CD8-positive, alpha-beta memory T cell (primary cell): ENCODE measurements around the gene CISH. TPM values are rescaled to one million over a fixed set of nuclear protein-coding genes. Genes with fewer than 3 reads are reported as not detected.

Source experiments
- CTCF ChIA-PET: fragments of 350-600 bp; sonication (Branson Sonifier 250); formaldehyde crosslinking; loops from one replicate; lab custom pipeline; 2021; ENCODE audit warnings: antibody characterized with exemption; lab: Charles Lee
- POLR2A ChIA-PET: fragments of 350-600 bp; sonication (Branson Sonifier 250); formaldehyde crosslinking; loops from one replicate; lab custom pipeline; 2021; ENCODE audit warnings: antibody characterized with exemption; lab: Charles Lee
- DNase-seq, 5 donors: peaks; one replicate each; pipeline versions ENCODE4 v3.0.0 to v3.0.0-alpha.2; 2020 to 2022; ENCODE audit warnings: mixed read lengths in 1 of 5
- H3K27ac ChIP-seq: one replicate; pipeline ENCODE4 v1.7.0; 2013; ENCODE audit warnings: low read depth, mild to moderate bottlenecking, low read length, moderate library complexity
- H3K27me3 ChIP-seq: 2 replicates; pipeline ENCODE4 v1.7.0; 2013; ENCODE audit warnings: low read length, mild to moderate bottlenecking; ENCODE audit not compliant: insufficient read depth, poor library complexity, severe bottlenecking
- H3K36me3 ChIP-seq: 2 replicates; pipeline ENCODE4 v1.7.0; 2013; ENCODE audit warnings: mild to moderate bottlenecking, low read length, moderate library complexity; ENCODE audit not compliant: insufficient read depth
- H3K4me1 ChIP-seq: 2 replicates; pipeline ENCODE4 v1.7.0; 2013; ENCODE audit warnings: mild to moderate bottlenecking, low read length, moderate library complexity; ENCODE audit not compliant: insufficient read depth
- H3K4me3 ChIP-seq: 2 replicates; pipeline ENCODE4 v1.7.0; 2013; ENCODE audit warnings: mild to moderate bottlenecking, low read length
- H3K9me3 ChIP-seq: 2 replicates; pipeline ENCODE4 v1.7.0; 2013; ENCODE audit warnings: mild to moderate bottlenecking, low read length
- H3K27ac Mint-ChIP-seq, 8 donors: one replicate each; pipeline ENCODE4 v1.8.0; 2020 to 2021; ENCODE audit warnings: mixed read lengths in 8 of 8, mild to moderate bottlenecking in 6 of 8, inconsistent platforms in 3 of 8, moderate library complexity in 3 of 8
- H3K27me3 Mint-ChIP-seq, 2 donors: one replicate each; pipeline ENCODE4 v1.8.0; 2020 to 2021; ENCODE audit warnings: mixed read lengths in 2 of 2, mild to moderate bottlenecking in 1 of 2, moderate library complexity in 1 of 2
- H3K36me3 Mint-ChIP-seq, 3 donors: one replicate each; pipeline ENCODE4 v1.8.0; 2020 to 2021; ENCODE audit warnings: mixed read lengths in 3 of 3, inconsistent platforms in 1 of 3, mild to moderate bottlenecking in 1 of 3
- H3K4me1 Mint-ChIP-seq, 3 donors: one replicate each; pipeline ENCODE4 v1.8.0; 2020 to 2021; ENCODE audit warnings: mixed read lengths in 3 of 3, inconsistent platforms in 1 of 3, mild to moderate bottlenecking in 1 of 3
- H3K4me3 Mint-ChIP-seq, 7 donors: one replicate each; pipeline ENCODE4 v1.8.0; 2020 to 2021; ENCODE audit warnings: mixed read lengths in 7 of 7, mild to moderate bottlenecking in 6 of 7, moderate library complexity in 4 of 7, inconsistent platforms in 2 of 7
- H3K9me3 Mint-ChIP-seq, 5 donors: one replicate each; pipeline ENCODE4 v1.8.0; 2020 to 2022; ENCODE audit warnings: mixed read lengths in 5 of 5, mild to moderate bottlenecking in 3 of 5, moderate library complexity in 2 of 5, inconsistent platforms in 1 of 5
- polyA plus RNA-seq: library from polyadenylated mRNA; unstranded; fragments of 300-500 nt; fragmentation: Illumina TruSeq; gene quantifications from one replicate; pipeline ENCODE4 v1.2.3, GENCODE V29; 2021
- total RNA-seq, 2 experiments: library from RNA; stranded (reverse); gene quantifications; one replicate each; pipeline ENCODE4 v1.2.3, GENCODE V29; 2021

Gene CISH
- total and polyA plus RNA-seq, 3 experiments from 2014 or later = 92.8 to 222 (median 216) TPM

- H3K4me3 ChIP-seq = no peak overlapping the region
- POLR2A ChIA-PET = no interaction called here
- H3K36me3 ChIP-seq = no peaks in the 10 kb centered on the region
- H3K27me3 ChIP-seq = no peaks in the 10 kb centered on the region
- no peaks in the 10 kb centered on the region for H3K9me3 ChIP-seq
- H3K4me3 Mint-ChIP-seq = no peak overlapping the region
- no peak for DNase-seq
- no peaks in the 10 kb centered on the region for H3K9me3 Mint-ChIP-seq
- H3K27ac ChIP-seq = no peak overlapping the region
- H3K27ac Mint-ChIP-seq = peak overlapping the region in 6 of 8 donors; percentile 9 to 86 (median 52)
- peaks cover 0 to 1% (median 0%) of the 10 kb centered on the region in 3 donors for H3K36me3 Mint-ChIP-seq
- peaks cover 0 to 3% (median 0%) of the 10 kb centered on the region in 3 donors for H3K4me1 Mint-ChIP-seq
- CTCF ChIA-PET = interaction anchor here (1.0 to 15.8 kb wide), 2 partner anchors 8 to 36 kb away, joined by 3 to 277 read pairs; partner anchors contain the start of genes CISH and MAPKAPK3
- peaks cover 3% of the 10 kb centered on the region for H3K4me1 ChIP-seq
- H3K27me3 Mint-ChIP-seq = no peaks in the 10 kb centered on the region
These were observed 43.6 kb upstream of the CISH start for GRCh38 chr3:50655009-50655830.

DNA sequence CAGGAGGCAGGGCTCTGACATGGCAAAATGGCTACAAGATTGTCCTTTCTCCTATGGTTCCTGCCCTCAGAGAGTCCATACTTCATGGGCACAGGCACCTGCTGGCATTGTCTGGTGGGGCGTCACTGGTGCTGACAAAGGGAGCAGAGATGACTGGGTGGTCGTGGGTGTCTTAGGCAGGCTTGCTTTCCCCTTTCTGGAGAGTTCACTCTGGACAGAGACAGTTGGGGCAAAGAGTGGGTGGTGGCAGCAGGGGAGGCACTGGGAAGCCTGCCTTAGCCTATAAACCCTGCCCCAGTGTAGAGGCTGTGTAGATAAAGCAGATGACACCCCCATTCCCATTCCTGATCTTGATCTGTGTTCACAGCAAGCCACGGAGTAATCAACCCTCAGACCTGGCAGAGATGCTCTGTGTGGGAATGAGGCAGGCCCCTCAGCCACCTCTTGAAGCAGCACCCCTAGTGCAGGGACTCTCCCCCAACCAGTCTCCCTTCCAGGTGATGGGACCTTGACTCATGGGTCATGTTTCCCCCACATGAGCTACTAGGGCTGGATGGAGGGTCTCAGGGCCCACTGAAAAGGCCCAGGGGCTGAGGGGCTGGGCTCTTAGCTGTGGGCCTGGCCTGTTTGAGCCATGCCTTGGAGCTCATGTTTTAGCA, 42.5 kb upstream of the CISH start:
- H3K27me3 ChIP-seq = no peaks in the 10 kb centered on the region
- ChIA-PET CTCF (interaction anchor here (1.0 to 15.8 kb wide), 5 partner anchors 9 to 84 kb away, joined by 3 to 277 read pairs (median 21); partner anchors contain the start of genes CISH, HEMK1 and MAPKAPK3), POLR2A (interaction anchor here (2.0 kb wide), 1 partner anchor 38 kb away, joined by 15 read pairs; the partner anchor contains the start of gene MAPKAPK3)
- H3K4me1 Mint-ChIP-seq = peaks cover 0 to 3% (median 0%) of the 10 kb centered on the region in 3 donors
- H3K9me3 ChIP-seq = no peaks in the 10 kb centered on the region
- no peak for DNase-seq
- no peaks in the 10 kb centered on the region for H3K9me3 Mint-ChIP-seq
- no peak overlapping the region for H3K4me3 ChIP-seq
- H3K27ac Mint-ChIP-seq = peak overlapping the region in 3 of 8 donors; percentile 12 to 68 (median 17)
- H3K36me3 ChIP-seq = peaks cover under 1% of the 10 kb centered on the region
- H3K27ac ChIP-seq = no peak overlapping the region
- no peak overlapping the region for H3K4me3 Mint-ChIP-seq
- no peaks in the 10 kb centered on the region for H3K27me3 Mint-ChIP-seq
- peaks cover 3% of the 10 kb centered on the region for H3K4me1 ChIP-seq
- peaks cover 0 to 7% (median 1%) of the 10 kb centered on the region in 3 donors for H3K36me3 Mint-ChIP-seq

- Mint-ChIP-seq H3K9me3 (no peaks in the 10 kb centered on the region), H3K27ac (peak overlapping the region in 2 of 8 donors; percentile 47 to 49), H3K36me3 (peaks cover 0 to 19% (median under 1%) of the 10 kb centered on the region in 3 donors), H3K27me3 (no peaks in the 10 kb centered on the region), H3K4me3 (no peak overlapping the region), H3K4me1 (peaks cover 0 to 3% (median 0%) of the 10 kb centered on the region in 3 donors)
- Histone ChIP-seq H3K4me1 (peaks cover 3% of the 10 kb centered on the region), H3K27me3 (no peaks in the 10 kb centered on the region), H3K4me3 (no peak overlapping the region), H3K36me3 (peaks cover 8% of the 10 kb centered on the region), H3K9me3 (no peaks in the 10 kb centered on the region), H3K27ac (no peak overlapping the region)
- CTCF ChIA-PET = interaction anchor here (0.9 to 15.8 kb wide), 11 partner anchors 13 to 83 kb away, joined by 3 to 277 read pairs (median 6); partner anchors contain the start of genes CISH, HEMK1 and MAPKAPK3
- POLR2A ChIA-PET = interaction anchor here (0.5 to 2.0 kb wide), 5 partner anchors 14 to 287 kb away, joined by 3 to 15 read pairs (median 3); partner anchors contain the start of genes C3orf18 and MAPKAPK3
- DNase-seq = peak in 4 of 5 donors; percentile 32 to 71 (median 42)
These were observed 41.1 kb upstream of the CISH start for GRCh38 chr3:50652709-50653108.

- Histone ChIP-seq H3K36me3 (peaks cover 14% of the 10 kb centered on the region), H3K27ac (no peak overlapping the region), H3K4me1 (peaks cover 3% of the 10 kb centered on the region), H3K4me3 (no peak overlapping the region), H3K9me3 (no peaks in the 10 kb centered on the region), H3K27me3 (no peaks in the 10 kb centered on the region)
- DNase-seq = no peak
- Mint-ChIP-seq H3K36me3 (peaks cover 0 to 26% (median 6%) of the 10 kb centered on the region in 3 donors), H3K27ac (peak overlapping the region in 5 of 8 donors; percentile 23 to 69 (median 49)), H3K9me3 (no peaks in the 10 kb centered on the region), H3K4me1 (peaks cover 0 to 3% (median 0%) of the 10 kb centered on the region in 3 donors), H3K4me3 (no peak overlapping the region), H3K27me3 (no peaks in the 10 kb centered on the region)
- CTCF ChIA-PET = interaction anchor here (0.8 to 15.8 kb wide), 11 partner anchors 13 to 718 kb away, joined by 3 to 277 read pairs (median 6); partner anchors contain the start of genes CISH, HEMK1 and MAPKAPK3
- POLR2A ChIA-PET = interaction anchor here (0.5 to 2.0 kb wide), 2 partner anchors 36 to 190 kb away, joined by 4 to 15 read pairs; partner anchors contain the start of gene MAPKAPK3
These were observed 40.5 kb upstream of the CISH start for GRCh38 chr3:50651920-50652529.

DNA sequence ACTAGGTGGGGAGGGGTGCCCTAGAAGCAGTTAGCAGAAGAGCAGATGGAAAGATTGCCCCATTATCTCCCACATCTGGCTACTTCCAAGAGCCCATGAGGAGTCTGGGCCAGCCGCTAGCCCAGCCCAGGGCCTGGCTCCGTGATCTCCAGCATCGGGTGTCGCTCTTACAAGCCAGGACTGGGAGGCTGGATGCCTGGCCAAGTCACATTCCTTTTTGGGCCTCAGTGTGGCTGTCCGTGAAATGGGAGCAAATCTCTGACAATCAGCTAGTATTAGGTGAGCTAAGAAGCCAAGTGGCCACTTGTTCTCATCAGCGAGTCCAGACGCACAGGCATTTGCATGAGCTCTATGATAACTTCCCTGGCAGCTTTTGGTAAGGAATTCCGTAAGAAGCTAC, 39.9 kb upstream of the CISH start:
- POLR2A ChIA-PET = interaction anchor here (0.6 kb wide), 1 partner anchor 122 kb away, joined by 4 read pairs; no protein-coding TSS in a partner anchor
- H3K4me3 Mint-ChIP-seq = no peak overlapping the region
- H3K27me3 ChIP-seq = no peaks in the 10 kb centered on the region

GRCh38 chr3:50650018-50650417, 38.4 kb upstream of the CISH start:
- Histone ChIP-seq H3K4me3 (no peak overlapping the region), H3K27ac (no peak overlapping the region), H3K36me3 (peaks cover 17% of the 10 kb centered on the region), H3K4me1 (peaks cover 3% of the 10 kb centered on the region), H3K27me3 (no peaks in the 10 kb centered on the region), H3K9me3 (no peaks in the 10 kb centered on the region)
- Mint-ChIP-seq H3K4me3 (no peak overlapping the region), H3K4me1 (peaks cover 0 to 3% (median 0%) of the 10 kb centered on the region in 3 donors), H3K27ac (peak overlapping the region in 7 of 8 donors; percentile 36 to 92 (median 84)), H3K27me3 (no peaks in the 10 kb centered on the region), H3K9me3 (no peaks in the 10 kb centered on the region), H3K36me3 (peaks cover 0 to 46% (median 6%) of the 10 kb centered on the region in 3 donors)
- ChIA-PET CTCF (interaction anchor here (15.8 kb wide), 1 partner anchor 30 kb away, joined by 277 read pairs; the partner anchor contains the start of genes CISH and MAPKAPK3), POLR2A (no interaction called here)
- no peak for DNase-seq

More for the DNA sequence above, 39.9 kb upstream of the CISH start:
- CTCF ChIA-PET = interaction anchor here (0.8 to 15.8 kb wide), 4 partner anchors 12 to 719 kb away, joined by 3 to 277 read pairs (median 17); partner anchors contain the start of genes CISH and MAPKAPK3
- Histone ChIP-seq H3K9me3 (no peaks in the 10 kb centered on the region), H3K36me3 (peaks cover 16% of the 10 kb centered on the region), H3K4me1 (peaks cover 3% of the 10 kb centered on the region), H3K27ac (no peak overlapping the region), H3K4me3 (no peak overlapping the region)
- Mint-ChIP-seq H3K9me3 (no peaks in the 10 kb centered on the region), H3K27me3 (no peaks in the 10 kb centered on the region), H3K36me3 (peaks cover 0 to 32% (median 6%) of the 10 kb centered on the region in 3 donors), H3K4me1 (peaks cover 0 to 3% (median 0%) of the 10 kb centered on the region in 3 donors), H3K27ac (peak overlapping the region in 4 of 8 donors; percentile 31 to 50 (median 38))
- DNase-seq = no peak

DNA sequence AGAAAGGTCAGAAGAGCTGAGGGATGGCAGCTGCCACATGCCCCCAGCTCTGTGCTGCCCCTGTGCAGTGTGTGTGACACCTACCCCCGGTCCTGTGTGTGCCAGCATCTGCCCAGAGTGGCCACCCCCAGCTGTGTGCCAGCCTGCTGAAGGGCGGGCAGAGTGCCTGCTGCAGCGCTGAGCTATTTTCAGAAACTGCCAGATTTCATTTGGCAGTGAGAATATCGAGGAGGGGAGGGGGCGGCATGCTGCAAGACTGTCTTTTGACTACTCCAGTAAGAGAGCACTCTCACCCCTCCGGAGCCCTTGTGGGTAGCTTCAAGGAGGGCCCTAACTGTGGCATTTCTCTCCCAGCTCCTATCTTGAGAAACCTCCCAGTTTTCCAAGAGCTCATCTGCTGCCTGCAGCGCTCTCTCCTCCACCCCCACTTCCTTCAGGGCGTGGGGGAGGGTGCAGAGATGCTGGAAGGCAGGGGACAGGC, 37.9 kb upstream of the CISH start:
- POLR2A ChIA-PET = no interaction called here
- DNase-seq = no peak
- H3K27ac Mint-ChIP-seq = no peak overlapping the region
- Histone ChIP-seq H3K4me3 (no peak overlapping the region), H3K4me1 (peaks cover 3% of the 10 kb centered on the region), H3K27me3 (no peaks in the 10 kb centered on the region), H3K9me3 (no peaks in the 10 kb centered on the region), H3K27ac (no peak overlapping the region), H3K36me3 (peaks cover 18% of the 10 kb centered on the region)
- H3K4me1 Mint-ChIP-seq = peaks cover 0 to 3% (median 0%) of the 10 kb centered on the region in 3 donors
- no peaks in the 10 kb centered on the region for H3K9me3 Mint-ChIP-seq
- H3K4me3 Mint-ChIP-seq = no peak overlapping the region
- CTCF ChIA-PET = interaction anchor here (15.8 kb wide), 1 partner anchor 30 kb away, joined by 277 read pairs; the partner anchor contains the start of genes CISH and MAPKAPK3
- peaks cover 0 to 52% (median 6%) of the 10 kb centered on the region in 3 donors for H3K36me3 Mint-ChIP-seq
- H3K27me3 Mint-ChIP-seq = no peaks in the 10 kb centered on the region
